Stomach (tissue), 4 donors: ENCODE data around the gene TYMS.

ENCODE experiments used
- CTCF ChIP-seq, 7 experiments: fragments of 450-650 bp in 4 of 7; fragments of 200-600 bp in 3 of 7; sonication (generic) in 3 of 7; IDR thresholded peaks; one replicate each; pipeline ENCODE4 v1.5.1; 2016 to 2019; ENCODE audit warnings: antibody characterized with exemption in 7 of 7, control low read depth in 2 of 7, mild to moderate bottlenecking in 1 of 7
- EP300 ChIP-seq: sonication (generic); formaldehyde crosslinking; IDR thresholded peaks from one replicate; pipeline ENCODE4 v1.6.1; 2017; ENCODE audit warnings: antibody characterized with exemption
- POLR2A ChIP-seq, 4 donors: fragments of 450-650 bp; IDR thresholded peaks; one replicate each; pipeline ENCODE4 v1.6.1; 2016; ENCODE audit warnings: antibody characterized with exemption in 4 of 4, control low read depth in 2 of 4, mild to moderate bottlenecking in 1 of 4, moderate library complexity in 1 of 4

- TF ChIP-seq CTCF (IDR thresholded peaks at IDR 0.05) (no peak), EP300 (no peak), POLR2A (IDR thresholded peaks at IDR 0.05) (no peak)
Measured at GRCh38 chr18:708096-708495, 50.6 kb downstream of the TYMS start.
